ENCODE results near the gene PHF12.
A peak's percentile ranks its signal among the peaks of the same experiment; 100 is the strongest.

The PHF12 gene

GRCh38 chr17:28951428-28951990, at the start of gene PHF12:
Gene PHF12, minus strand, starts transcription at chr17:28951518. Its CDS starts 558 bp downstream, at chr17:28950960.
- DNase-seq (ENCODE audit: low read depth): peak; percentile 99

- DNase-seq (ENCODE audit: low read depth): no peak
These were observed 49.7 kb upstream of the PHF12 start for GRCh38 chr17:29000973-29001372.

DNA sequence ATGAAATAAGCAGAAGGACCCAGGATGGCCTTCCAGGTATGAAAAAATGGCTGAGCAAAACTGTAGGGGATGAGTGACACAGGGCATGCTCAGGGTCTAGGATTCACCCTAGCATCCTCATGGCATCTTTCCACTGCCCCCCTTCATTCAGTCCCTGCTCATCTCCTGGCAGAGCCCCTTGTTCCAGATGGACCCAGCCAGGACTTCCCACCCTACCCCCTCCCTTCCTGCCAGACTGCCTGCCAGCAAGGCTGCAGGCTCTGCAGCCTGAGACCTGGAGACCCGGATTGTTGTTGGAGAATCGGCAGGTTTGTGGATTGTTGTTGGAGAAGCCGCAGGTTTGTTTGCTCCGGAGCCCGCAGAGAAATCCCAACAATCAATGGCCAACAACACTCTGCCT, 47.9 kb upstream of the PHF12 start:
- no peak for DNase-seq (ENCODE audit: low read depth)

- no peak for DNase-seq (ENCODE audit: low read depth)
These were observed 46.5 kb upstream of the PHF12 start for GRCh38 chr17:28997806-28998205.

DNA sequence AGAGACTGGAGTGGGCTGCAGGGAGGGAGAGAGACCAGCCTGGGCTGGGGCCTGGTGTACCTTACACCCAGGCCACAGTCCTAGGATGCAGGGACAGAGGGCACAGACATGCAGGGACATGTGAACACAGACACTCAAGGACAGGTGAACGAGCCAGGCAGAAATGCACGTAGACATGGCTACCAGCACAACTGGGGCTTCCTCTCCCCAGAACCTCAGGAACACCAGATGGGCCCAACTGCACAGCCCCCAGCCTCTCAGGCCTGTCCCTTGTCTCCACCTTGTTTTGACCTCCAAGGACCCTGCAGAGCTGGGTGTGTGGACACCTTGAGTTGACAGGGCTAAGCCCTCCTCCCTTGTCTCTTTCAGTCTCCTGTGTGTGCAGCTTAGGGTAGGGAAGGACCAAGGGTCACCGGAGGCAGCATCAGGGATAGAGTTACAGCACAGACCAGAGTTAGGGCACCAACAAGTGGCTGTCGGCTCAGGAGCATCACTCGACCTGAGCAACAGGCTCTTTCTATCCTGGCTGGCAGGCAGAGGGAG, 45.3 kb upstream of the PHF12 start:
- no peak for DNase-seq (ENCODE audit: low read depth)

DNA sequence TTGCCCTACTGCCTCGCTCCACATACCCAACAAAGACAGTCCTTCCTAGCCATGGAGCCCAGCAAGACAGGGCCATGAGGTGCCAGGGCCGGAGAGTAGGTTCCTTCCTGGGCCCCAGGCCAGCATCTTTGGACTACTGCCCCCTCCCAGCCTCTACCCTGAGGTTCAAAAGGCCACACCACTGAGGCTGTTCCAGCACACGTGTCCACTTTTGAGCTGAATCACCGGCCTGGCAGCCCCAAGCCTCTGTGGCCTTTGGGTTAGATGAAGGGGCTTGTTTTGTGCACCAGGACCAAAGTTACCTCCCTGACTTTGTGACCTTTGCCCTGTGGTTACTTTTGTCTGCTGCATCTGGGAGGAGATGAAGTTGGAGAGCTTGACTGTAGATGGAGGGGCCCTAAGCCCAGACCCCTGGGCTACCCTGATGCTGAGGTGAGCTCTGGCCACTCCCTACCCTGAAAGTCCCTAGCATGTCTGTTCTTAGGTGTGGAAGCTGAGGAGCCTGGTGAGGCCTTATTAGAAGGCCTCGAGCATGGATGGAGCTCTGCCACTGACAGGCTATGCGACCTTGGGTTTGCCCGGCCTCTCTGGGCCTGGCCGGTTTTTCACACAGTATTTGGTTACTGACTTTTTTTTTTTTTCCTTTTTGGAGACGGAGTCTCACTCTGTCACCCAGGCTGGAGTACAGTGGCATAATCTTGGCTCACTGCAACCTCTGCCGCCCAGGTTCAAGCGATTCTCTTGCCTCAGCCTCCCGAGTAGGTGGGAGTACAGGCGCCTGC, 42.5 kb upstream of the PHF12 start:
- no peak for DNase-seq (ENCODE audit: low read depth)

GRCh38 chr17:28992625-28993600, 41.6 kb upstream of the PHF12 start:
- no peak for DNase-seq (ENCODE audit: low read depth)

GRCh38 chr17:28992185-28992584, 40.9 kb upstream of the PHF12 start:
- DNase-seq (ENCODE audit: low read depth): no peak

GRCh38 chr17:28991779-28992178, 40.5 kb upstream of the PHF12 start:
- DNase-seq (ENCODE audit: low read depth): no peak

GRCh38 chr17:28989028-28989427, 37.7 kb upstream of the PHF12 start:
- DNase-seq (ENCODE audit: low read depth): no peak

DNA sequence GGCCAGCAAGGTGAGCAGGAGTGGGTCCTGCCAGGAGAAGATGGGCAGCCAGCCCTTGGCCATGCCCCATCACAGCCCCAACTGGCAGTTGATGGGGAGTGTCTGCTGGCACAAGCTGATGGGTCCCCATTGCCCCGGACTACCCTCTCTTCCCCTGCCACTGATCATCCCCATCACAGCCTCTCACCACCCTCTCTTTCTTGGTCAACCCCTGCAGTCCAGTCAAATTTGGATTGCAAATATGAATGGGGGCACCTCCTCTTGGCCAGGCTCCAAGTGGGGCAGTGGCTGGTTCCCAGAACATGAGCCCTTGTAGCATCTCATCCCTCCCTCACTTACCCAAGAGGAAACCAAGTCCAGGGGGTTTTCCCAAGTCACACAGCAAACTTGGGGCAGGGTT, 37.2 kb upstream of the PHF12 start:
- no peak for DNase-seq (ENCODE audit: low read depth)

DNA sequence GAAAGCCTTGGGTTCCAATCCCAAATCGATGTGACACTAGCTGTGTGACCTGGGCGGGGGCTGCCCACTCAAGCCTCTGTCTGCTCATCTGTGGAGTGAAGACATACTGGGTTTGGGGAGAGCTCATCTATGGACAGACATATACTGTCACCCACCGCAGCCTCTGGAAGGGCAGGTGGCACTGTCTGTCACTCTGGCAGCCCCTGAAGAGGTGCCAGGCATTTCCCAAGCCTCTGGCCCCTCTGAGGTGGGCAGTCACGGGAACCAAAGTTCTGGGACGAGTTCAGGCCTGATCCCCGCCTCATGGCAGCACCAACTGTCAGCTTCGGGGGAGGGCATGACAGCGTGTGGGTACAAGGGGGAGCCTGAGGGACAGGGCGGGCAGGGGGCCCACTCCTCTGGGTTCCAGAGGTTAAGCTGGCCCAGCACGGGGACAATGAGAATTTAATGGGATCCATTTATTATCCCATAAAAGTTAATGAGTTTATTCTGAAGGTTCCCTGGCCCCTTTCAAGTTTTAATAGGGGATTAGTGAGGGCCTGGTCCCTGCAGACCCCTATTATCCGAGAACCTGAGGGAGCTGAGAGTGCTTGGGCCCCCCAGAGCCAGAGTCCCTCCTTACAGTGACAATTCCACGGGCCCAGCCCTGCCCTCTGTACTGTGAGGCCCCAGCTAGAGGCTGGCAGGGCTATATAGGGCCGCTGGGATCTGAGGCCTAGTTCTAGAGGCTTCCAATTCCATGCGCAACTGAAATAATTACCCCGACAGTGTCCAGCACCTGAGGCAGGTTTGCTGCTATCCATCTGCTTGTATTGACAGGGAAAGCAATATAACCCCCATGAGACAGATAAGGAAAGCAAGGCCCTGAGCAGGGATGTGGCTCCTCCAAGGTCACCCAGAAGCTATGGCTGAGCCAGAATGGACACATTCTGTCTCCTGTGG, 35.7 kb upstream of the PHF12 start:
- no peak for DNase-seq (ENCODE audit: low read depth)

DNA sequence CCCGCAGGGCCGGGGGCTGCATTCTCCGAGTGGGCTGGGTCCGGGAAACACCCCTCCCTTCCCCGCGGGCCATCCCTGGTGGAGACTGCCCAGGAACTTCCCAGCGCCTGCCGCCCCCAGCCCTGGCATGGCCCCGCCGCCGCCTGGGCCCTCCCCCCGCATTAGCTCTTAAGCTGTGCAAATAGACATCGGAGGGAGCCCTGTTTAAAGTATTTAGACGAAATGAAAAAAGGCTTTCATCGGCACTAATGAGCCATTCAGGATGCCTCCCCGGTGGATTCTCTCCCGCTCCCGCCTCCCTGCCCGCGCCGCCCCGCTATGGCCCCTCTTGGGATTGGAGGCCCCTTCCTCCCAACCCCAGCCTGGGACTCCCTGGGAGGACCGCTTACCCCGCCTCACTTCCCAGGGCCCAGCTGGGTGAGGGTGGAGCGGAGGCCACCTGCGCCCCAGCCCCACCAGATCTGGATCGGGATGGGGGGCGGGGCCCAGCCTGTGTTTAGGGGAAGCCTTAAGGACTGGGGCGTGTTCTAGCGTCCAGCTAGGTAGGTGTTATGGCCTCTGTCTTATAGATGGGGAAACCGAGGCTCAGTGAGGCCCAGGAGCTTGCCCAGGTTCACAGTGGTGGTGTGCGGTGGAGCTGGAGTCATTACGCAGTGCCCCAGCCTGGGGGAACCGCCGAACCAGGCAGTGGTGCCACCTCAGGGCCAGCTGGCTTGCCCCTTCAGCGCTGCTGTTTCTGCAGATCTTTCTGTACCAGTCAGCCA, 34.8 kb upstream of the PHF12 start:
- DNase-seq (ENCODE audit: low read depth): no peak

DNA sequence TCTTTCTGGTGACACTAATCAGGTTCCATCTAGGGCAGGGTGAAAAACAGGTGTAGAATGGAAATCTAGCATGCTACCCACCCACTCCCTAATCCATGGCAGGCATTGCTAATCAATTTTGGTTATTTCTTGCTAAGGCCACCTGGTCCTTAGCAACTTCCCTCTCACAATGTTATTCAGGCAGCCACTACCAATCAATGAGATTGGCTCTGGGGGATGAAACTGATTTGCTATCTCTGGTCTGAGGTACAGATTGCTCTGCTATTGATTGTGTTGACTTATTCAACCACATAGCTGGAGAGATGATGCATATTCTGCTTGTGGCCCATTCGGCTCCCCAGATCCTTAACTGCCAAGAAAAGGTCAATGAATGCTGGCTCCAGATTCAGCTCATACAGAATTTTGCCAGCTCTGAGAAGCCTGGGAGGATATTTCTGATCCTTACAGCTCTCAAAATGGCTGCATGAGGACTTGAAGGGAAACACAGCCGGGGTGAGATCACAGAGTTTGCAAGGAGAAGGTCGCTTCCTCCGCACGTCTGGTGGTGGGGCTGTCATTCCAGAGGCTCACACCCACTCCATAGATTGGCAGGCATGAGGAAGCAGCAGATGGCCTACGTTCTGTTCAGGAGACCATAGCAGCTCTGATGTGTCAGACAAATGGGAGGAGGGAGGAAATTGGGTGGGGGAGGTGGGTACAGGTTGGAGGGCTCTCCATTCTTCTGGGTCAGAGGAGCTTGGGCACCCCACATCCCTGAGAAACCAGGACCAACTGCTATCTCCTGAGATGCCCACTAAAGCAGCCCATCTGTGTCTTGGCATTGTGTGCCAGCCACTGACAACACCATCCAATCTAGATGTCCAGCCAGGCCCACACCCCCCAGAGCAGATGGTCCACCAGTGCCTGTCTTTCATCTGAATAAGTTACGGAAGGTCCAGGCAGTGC, 32.2 kb upstream of the PHF12 start:
- DNase-seq (ENCODE audit: low read depth): no peak

DNA sequence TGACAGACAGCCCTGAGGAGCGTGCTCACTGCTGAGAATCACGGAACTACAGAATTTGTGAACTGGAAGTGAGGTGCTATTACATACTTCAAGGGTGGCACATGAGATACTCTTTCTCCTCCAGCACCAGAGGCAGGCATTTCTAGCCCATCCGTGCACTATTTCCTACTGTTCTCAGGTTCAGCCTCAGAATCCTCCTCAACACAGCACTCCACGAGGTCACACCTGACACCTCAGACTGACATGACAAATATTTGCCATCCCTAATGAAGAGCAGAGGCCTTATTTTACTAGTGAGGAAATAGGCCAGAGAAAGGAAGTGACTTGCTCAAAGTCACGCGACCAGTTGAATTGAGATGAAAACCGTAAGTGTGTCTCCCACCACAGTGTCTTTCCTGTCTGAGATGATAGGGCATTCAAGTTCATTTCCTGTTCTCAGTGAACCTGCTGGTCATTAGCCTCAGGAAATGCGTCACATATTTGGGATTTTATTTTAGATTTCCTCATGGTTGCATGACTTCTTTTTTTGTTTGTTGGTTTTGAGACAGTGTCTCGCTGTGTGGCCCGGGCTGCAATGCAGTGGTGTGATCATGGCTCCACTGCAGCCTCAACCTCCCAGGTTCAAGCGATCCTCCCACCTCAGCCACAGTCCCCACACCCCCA, 30.9 kb upstream of the PHF12 start:
- peak; percentile 49 for DNase-seq (ENCODE audit: low read depth)

DNA sequence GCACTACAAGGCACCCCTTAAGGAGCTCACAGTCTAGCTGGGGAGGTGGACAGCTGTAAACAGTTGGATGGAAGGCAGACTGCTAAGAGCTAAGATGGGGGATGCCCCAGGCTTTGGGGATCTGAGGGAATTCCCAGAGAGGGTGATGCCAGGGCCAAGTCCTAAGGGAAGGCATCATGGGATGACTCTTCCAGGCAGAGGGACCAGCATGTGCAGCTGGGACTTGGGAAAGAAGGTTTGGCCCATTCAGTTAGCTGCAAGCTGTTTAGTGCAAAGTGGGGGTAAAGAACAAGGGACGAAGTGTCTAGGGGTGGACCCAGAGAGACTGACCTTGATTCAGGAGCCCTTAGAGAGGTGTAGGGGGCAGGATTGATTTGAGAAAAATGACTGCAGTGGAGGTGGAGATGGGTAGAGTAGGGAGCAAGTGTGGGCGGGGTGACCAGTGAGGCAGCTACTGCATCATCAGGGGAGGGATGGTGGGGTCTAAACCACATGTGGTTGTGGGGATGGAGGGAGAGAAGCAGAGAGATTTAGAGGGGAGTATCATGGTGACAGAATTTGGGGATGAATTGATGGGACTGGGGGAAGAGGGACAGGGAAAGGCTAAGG, 27.1 kb upstream of the PHF12 start:
- no peak for DNase-seq (ENCODE audit: low read depth)

DNA sequence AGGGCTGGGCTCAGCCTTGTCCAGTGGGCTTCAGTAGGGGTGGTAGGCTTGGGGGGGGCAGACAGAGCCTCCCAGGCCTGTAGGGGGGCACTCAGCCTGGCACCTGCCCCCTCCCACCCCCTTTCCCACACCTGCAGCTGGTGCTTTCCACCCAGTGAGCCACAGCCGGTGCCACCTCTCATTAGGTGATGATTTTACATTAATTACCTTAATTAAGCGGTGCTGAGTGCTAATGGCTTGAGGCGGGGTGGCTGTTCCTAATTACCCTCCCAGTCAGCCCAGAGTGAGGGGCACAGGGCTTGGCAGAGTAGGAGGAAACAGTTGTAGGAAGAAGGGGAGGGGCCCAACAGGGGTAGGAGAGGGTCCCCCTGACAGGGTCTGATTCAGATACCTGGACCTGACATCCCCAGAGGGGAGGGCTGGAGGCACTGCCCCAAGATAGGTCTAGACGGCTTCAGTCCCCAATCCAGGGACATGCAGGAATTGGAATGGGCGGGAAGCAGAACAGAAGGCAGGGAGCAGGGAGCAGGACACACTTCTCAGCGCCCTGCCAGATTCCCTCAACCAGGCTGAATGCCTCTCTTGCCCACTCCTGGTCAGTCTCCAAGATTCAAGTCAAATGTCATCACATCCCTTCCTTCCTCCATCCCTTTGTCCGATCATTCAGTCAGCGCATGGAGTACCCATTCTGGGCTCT, 26.5 kb upstream of the PHF12 start:
- DNase-seq (ENCODE audit: low read depth): no peak

- no peak for DNase-seq (ENCODE audit: low read depth)
These were observed 24.3 kb upstream of the PHF12 start for GRCh38 chr17:28975646-28976045.
